HG02610 (cell line): ENCODE results near the gene ROBO1.

Source experiments
- ATAC-seq: cut with Tn5 transposase; IDR thresholded peaks from one replicate; pipeline ENCODE4 v1.9.1; 2021; ENCODE audit warnings: mild to moderate bottlenecking, moderate library complexity; ENCODE audit not compliant: unreplicated experiment

Gene ROBO1

GRCh38 chr3:78992400-78992799 lies 775.4 kb downstream of the ROBO1 start:
- no peak for ATAC-seq

GRCh38 chr3:78991656-78992055 lies 776.1 kb downstream of the ROBO1 start:
- no peak for ATAC-seq

GRCh38 chr3:78990156-78990555 lies 777.6 kb downstream of the ROBO1 start:
- no peak for ATAC-seq

- ATAC-seq = no peak
These were observed 779.5 kb downstream of the ROBO1 start for GRCh38 chr3:78988324-78988723.

DNA sequence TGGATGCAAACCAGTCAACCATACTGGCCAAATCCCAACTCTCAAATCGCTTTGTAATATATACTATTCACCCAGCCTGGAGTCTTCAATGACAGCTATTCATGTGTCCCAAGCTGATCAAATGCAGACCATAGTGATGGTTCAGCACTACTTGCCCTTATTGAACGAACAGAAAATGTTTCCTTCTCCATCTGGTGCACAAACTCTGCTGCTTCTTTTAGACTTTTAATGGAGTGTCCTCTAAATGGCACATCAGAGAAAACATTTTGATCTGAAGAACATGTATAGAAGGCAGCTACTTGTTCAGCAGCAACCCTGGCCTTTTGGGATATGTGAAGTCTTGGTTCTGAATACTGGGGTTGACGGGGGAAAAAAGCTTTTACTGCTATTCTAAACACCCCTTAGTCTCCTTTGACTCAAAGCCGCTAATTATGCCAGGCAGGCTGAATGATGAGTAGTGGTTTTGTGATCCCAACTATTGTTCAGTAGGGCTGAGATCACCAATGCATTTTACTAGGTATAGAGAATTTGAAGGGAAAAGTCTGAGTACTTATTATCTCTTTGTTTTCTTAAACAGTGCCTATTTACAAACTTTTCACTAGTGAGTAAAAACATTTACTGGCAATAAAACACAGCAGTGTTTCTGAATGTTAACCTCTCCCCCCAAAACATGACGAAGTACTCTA lies 781.2 kb downstream of the ROBO1 start:
- ATAC-seq = no peak

GRCh38 chr3:78985981-78986380 lies 781.8 kb downstream of the ROBO1 start:
- ATAC-seq = no peak

DNA sequence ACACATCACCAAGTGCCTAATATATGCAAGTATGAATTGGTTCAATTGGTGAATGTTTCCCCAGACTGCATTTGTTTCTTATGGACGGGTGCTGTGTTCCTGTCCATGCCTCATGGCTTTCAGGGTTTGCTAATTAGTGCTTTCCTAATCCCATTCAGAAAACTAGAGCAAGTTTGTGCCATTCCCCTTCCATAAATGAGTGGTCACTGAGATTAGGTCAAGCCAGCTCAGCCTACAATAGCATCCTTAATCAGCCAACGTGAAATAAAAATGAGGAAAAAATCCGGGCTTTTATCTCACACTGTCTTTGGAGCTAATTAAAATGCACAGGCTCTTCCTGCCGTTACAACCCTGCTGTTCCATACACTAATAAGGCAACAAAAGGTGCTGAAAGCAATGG lies 788.8 kb downstream of the ROBO1 start:
- no peak for ATAC-seq

GRCh38 chr3:78978037-78978436 lies 789.8 kb downstream of the ROBO1 start:
- ATAC-seq = no peak

DNA sequence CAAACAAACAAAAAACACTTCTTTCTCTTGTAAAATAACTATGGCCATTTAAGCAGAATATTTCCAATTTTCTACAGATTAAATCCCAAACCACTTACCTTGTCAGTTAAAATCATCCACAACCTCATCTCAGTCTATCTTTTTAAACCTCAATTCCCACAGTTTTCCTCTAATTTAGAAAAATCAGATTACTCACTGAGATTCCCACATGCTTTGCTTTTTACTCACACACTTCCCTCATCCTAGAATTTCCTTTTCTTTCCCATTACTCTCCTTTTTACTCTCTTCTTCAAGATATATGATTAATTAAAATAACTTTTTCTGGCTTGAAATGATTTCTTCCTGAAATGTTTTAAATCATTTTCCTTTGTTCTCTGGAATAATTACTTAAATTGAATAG lies 790.7 kb downstream of the ROBO1 start:
- no peak for ATAC-seq

DNA sequence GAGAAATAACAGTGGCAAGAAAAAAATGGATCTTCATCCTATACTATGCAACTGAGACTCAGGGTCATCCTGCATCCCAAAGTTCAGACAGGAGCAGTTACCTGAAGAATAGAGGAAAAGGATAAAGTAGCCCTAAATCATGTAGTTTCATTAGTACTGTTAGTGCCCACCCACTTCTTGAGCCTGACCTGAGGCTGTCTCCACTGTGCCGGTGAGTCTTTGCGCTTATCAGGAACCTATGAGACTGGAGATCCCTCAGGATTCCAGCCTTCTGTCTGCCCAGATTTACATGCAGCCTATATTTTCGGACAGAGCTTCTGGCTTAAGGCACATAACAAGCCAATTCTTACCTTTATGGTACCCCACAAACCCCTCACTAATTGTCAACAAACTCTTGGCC lies 791.6 kb downstream of the ROBO1 start:
- no peak for ATAC-seq

DNA sequence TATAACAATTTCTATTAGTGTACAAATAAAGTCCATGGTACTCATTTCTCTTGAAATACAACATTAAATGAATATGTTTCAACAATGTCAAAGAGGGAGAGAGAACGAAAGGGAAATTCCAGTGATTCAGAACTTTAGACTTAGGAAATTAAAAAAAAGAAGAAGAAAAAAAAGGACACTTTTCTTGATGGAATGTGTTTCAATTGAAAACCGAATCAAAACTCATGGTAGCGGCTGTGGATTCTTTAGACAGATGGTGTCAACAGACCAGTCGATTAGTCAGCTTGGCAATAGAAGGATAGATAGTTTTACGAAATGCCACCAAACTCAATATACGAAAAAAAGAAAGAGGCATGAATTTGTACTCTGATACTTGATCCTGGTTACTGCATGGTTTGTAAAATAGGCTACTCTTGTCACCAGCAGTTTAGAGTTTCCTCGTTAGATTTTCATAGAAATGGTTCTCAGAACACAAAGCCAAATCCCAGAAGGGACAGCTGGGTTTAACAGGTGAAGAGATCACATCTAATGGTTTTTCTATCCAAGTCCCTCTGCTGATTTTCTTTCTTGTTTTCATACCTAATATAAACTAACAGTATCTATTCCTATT lies 793.5 kb downstream of the ROBO1 start:
- no peak for ATAC-seq

DNA sequence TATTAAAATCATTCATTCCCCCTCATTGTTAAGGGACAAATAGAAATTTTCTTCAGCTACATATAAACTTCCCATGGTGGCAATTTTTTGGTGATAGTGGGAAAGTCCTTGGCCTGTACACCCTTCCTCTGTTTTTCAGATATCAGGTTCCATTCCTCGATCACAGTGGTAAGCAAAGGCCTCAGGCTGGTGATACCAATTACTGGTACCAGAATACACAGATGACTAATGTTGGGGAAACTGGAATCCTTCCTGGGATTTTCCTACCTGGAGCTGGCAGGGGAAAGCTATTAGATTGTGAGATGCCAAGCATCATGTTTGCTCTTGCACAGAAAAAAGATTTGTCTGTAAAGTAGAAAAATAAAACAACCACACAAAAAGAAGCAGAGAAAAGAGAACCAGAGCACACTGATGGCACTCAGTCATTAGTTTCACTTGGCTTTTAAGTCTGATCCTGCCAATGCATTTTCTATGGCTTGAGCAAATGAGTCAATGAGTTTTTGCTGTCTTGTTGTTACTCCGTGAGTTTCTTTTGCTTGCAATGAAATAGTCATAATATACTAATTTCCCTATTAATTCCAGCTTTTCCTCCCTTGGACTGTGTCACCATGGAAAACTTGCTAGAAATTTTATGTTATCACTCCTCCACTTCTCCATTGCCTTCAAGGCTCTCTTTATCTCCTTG lies 795.0 kb downstream of the ROBO1 start:
- ATAC-seq = no peak

DNA sequence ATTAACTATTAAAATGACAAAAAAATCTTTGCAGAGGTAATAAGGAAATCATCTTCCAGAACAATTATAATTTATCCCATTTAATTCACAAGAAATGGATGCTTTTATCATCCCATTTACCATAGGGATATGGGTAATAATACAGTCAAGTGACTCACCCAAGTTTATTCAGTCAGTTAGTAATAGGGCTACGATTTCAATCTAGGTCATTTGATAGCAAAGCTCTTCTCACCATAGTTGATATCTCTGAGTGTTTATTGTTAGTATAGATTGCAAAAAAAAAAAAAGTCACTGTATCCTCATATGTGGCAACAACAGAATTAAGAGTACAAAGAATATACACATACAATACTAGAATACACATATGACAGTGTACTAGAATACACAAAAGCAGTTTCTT lies 797.1 kb downstream of the ROBO1 start:
- no peak for ATAC-seq

DNA sequence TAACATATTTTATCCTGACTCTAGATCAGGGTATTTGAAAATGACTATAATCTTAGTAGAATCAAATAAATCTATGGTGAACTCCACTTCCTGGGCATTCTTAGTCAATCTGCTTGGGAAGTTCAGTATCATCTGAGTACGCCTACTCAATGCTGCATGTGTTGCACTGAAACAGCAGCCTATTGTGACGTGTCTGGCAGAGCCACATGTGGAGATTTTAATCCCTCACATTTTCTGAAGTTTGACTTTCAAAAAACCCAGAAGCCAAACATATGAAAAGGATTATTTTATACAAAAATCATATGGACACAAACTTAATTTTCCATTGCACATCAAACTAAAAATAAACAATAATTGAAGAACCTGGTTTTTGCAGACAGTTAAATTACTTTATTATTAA lies 798.3 kb downstream of the ROBO1 start:
- no peak for ATAC-seq

DNA sequence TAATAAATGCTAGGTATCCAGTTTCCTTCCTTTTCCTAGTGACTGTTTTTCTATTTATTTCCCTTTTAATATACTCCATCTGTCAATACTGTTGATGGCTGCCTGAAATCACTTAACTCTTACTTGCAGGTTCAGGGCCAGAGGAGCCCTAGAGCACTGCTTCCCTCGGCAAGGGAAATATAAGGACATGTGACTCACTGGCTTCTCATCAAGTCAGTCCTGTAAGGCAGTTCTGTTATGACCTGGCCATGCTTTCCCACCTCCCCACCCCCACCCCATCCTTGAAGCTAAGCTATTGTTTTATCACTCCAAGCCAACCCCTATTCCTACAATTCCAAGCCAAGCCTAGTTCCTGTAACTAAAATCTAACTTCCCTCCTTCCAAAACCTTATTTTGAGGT lies 800.7 kb downstream of the ROBO1 start:
- no peak for ATAC-seq

- no peak for ATAC-seq
These were observed 804.0 kb downstream of the ROBO1 start for GRCh38 chr3:78963771-78964170.

- no peak for ATAC-seq
These were observed 810.3 kb downstream of the ROBO1 start for GRCh38 chr3:78957456-78957855.

GRCh38 chr3:78951342-78951945 lies 816.4 kb downstream of the ROBO1 start:
- ATAC-seq = no peak

- peak; percentile 79 for ATAC-seq
These were observed 826.2 kb downstream of the ROBO1 start for GRCh38 chr3:78941587-78941986.

DNA sequence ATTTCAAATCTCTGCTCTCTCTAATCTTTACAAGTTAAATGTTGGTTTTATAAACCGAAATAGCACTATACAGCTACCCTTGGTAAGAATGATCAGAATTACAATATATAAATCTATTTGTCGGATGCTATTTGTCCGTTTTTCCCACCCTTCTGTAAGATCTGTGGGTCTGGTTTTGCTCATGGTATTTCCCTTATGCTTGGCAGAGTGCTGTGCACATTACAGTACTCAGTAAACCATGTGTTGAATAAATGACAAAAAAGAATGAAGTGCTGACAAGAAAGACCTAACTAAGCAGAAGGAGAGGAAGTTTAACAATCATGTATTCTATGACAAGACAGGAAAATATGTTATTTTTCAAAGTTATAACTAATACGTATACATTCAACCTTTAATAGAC lies 827.2 kb downstream of the ROBO1 start:
- ATAC-seq = no peak

DNA sequence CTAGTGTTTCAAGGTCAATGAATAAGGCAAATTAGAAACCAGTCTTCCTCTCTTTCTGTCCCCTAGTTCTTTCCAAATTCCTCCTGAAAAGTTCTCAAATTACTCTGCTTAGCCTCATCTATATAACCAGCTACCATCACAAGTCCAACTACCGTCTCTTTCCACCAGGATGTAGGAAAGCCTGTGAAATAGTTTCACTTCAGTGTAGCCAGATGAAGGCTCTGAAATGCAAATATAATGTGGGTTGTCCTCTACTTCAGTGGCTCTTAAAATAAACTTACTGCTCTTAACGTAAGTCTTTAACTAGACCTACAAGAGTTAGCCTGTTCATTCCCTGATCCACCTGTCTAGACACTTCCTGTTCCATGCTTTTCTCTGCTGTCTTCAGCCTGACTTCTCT lies 827.7 kb downstream of the ROBO1 start:
- ATAC-seq = no peak

DNA sequence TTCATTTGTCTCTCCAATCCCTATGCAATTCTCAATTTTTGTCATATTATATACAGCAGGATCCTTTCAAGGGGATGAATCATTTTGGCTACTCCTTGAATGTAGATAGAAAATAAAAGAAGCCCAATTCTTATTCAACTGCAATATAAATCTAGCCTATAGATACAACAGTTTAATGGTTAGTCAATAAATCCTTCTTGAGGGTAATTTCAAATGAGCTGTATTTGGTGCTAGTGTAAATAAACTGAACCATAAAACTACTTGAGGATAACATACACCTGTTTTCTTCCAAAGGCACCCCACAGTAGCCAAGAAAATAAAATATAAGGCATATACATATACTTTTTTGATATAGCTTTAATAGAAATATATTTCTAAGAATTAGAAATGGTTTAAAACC lies 830.3 kb downstream of the ROBO1 start:
- ATAC-seq = no peak
